T-helper 1 cell treated with Interleukin-12 subunit alpha and Interleukin-12 subunit beta and Interleukin-4 antibody, amounts not matched to agents 30 μg/mL and 1 μg/mL, for 36 hours (primary cell): ENCODE measurements around the gene TOP2A.
A peak's percentile ranks its signal among the peaks of the same experiment; 100 is the strongest.

Experiments
- H3K27ac Mint-ChIP-seq: one replicate; pipeline ENCODE4 v1.8.0; 2021; ENCODE audit warnings: mild to moderate bottlenecking, mixed read lengths
- H3K27me3 Mint-ChIP-seq: one replicate; pipeline ENCODE4 v1.8.0; 2021; ENCODE audit warnings: low read depth, mixed read lengths
- H3K36me3 Mint-ChIP-seq: one replicate; pipeline ENCODE4 v1.8.0; 2021; ENCODE audit warnings: low read depth, mixed read lengths
- H3K4me1 Mint-ChIP-seq: one replicate; pipeline ENCODE4 v1.8.0; 2021; ENCODE audit warnings: low read depth, mixed read lengths
- H3K4me3 Mint-ChIP-seq: one replicate; pipeline ENCODE4 v1.8.0; 2021; ENCODE audit warnings: mild to moderate bottlenecking, moderate library complexity, mixed read lengths
- H3K9me3 Mint-ChIP-seq: one replicate; pipeline ENCODE4 v1.8.0; 2021; ENCODE audit warnings: mixed read lengths

The TOP2A gene

DNA sequence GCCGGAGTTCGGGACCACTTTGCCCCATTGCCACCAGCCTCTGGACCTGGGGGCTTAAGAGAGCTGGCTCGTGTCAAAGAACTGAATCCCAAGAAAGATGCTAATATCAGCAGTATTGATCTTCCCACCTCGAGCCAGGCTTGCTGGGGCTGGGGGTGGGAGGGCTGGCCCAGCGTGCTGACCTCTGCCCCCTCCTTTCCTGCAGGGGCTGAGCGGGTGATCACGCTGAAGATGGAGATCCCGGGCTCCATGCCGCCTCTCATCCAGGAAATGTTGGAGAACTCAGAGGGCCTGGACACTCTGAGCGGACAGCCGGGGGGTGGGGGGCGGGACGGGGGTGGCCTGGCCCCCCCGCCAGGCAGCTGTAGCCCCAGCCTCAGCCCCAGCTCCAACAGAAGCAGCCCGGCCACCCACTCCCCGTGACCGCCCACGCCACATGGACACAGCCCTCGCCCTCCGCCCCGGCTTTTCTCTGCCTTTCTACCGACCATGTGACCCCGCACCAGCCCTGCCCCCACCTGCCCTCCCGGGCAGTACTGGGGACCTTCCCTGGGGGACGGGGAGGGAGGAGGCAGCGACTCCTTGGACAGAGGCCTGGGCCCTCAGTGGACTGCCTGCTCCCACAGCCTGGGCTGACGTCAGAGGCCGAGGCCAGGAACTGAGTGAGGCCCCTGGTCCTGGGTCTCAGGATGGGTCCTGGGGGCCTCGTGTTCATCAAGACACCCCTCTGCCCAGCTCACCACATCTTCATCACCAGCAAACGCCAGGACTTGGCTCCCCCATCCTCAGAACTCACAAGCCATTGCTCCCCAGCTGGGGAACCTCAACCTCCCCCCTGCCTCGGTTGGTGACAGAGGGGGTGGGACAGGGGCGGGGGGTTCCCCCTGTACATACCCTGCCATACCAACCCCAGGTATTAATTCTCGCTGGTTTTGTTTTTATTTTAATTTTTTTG is 61.6 kb downstream of the TOP2A start:
- Mint-ChIP-seq H3K27ac (no peak overlapping the region), H3K9me3 (no peaks in the 10 kb centered on the region), H3K4me1 (peaks cover 16% of the 10 kb centered on the region)

DNA sequence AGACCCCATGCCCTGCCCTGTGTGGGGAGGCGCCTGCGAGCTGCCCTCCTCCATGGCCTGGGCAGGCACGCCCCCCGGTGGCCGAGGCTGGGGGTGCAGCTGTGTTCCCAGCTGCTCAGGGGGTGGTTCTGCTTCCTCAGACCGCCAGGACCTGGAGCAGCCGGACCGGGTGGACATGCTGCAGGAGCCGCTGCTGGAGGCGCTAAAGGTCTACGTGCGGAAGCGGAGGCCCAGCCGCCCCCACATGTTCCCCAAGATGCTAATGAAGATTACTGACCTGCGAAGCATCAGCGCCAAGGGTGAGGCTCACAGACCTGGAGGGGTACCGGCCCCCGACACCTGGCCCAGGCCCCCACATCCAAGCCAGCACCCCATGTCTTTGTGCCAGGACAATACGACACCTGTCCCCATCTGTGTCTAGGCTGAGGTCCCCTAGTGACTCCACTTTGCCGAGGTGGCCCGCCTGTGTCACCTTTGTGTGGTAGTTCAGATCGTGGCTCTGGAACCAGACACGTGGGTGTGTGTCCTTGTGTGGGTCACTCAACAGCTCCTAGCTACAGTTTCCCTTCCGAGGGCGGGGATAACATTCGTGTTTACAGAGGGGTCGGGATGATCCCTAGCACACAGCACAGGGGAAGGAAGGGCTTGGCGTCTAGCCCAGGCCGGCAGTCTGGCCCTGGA is 62.4 kb downstream of the TOP2A start:
- Mint-ChIP-seq H3K36me3 (peaks cover 15% of the 10 kb centered on the region), H3K27ac (peak overlapping the region; percentile 49), H3K4me3 (no peak overlapping the region), H3K4me1 (peaks cover 13% of the 10 kb centered on the region), H3K9me3 (no peaks in the 10 kb centered on the region), H3K27me3 (peaks cover 4% of the 10 kb centered on the region)

More for the DNA sequence above, 61.6 kb downstream of the TOP2A start:
- H3K4me3 Mint-ChIP-seq, result no peak overlapping the region
- H3K36me3 Mint-ChIP-seq, result peaks cover 15% of the 10 kb centered on the region
- peaks cover 9% of the 10 kb centered on the region for H3K27me3 Mint-ChIP-seq

DNA sequence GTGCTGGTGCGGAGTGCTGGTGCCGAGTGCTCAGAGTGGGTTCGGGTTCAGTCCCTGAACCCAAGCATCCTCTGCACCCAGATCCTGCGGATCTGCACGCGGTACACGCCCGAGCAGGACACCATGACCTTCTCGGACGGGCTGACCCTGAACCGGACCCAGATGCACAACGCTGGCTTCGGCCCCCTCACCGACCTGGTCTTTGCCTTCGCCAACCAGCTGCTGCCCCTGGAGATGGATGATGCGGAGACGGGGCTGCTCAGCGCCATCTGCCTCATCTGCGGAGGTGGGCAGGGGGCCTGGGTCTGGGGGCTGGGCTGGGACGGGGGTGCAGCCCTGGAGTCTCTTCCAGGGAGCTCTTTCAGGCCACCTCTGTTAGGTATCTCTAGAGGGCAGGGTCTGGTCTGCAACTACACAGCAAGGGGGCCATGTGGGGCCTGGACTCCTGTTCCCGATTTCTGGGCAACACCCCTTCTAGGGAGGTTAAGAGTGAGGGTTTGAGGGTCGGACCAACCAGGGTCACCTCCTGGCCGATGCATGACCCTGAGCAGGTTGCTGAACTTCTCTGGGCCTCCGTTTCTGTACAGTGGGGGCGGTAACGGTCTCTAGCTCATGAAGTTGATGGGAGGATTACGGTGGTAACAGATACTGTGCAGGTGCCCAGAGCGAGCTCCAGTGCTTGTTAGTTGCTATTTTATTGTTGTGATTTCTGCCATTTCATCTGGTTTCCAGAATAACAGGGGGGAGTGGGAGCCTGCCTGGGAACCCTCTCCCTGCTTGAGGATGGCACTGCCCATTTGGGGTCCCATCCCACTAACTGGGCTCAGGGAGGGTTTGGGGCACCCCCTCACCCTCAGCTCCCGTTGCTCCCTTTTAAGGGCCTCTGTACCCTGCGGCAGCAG is 63.2 kb downstream of the TOP2A start:
- peaks cover 13% of the 10 kb centered on the region for H3K4me1 Mint-ChIP-seq

DNA sequence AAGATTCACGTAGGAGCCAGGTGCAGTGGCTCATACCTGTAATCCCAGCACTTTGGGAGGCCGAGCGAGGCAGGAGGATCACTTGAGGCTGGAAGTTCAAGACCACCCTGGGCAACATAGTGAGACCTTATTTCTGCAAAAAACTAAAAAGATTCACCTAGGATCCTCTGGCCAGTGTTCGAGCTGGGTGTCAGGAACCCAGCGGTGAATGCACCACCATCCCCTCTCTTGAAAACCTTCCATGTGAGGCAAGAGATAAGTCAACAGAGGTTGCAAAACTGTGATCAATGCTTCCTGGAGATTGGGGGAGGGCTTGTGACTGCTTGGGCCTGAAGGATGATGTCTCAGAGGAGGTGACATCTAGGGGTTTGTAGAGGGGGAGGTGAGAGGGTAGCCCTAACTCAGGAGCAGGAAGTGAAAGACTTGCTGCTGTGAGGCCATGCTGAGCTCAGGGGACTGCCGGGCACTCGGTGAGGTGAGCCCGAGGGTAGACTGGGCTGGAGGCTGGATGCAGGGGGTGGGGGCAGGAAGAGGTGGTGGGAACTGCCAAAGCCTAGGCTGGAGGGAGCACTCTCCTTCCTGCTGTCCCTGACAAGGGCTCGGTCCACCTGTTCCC is 64.8 kb downstream of the TOP2A start:
- peaks cover 6% of the 10 kb centered on the region for H3K4me1 Mint-ChIP-seq
- H3K9me3 Mint-ChIP-seq, result no peaks in the 10 kb centered on the region
- peaks cover 23% of the 10 kb centered on the region for H3K36me3 Mint-ChIP-seq
- H3K27ac Mint-ChIP-seq, result no peak overlapping the region
- H3K27me3 Mint-ChIP-seq, result no peaks in the 10 kb centered on the region
- no peak overlapping the region for H3K4me3 Mint-ChIP-seq

More for the DNA sequence above, 63.2 kb downstream of the TOP2A start:
- peaks cover 19% of the 10 kb centered on the region for H3K36me3 Mint-ChIP-seq
- H3K9me3 Mint-ChIP-seq, result no peaks in the 10 kb centered on the region
- no peak overlapping the region for H3K4me3 Mint-ChIP-seq
- H3K27ac Mint-ChIP-seq, result no peak overlapping the region
- H3K27me3 Mint-ChIP-seq, result no peaks in the 10 kb centered on the region

DNA sequence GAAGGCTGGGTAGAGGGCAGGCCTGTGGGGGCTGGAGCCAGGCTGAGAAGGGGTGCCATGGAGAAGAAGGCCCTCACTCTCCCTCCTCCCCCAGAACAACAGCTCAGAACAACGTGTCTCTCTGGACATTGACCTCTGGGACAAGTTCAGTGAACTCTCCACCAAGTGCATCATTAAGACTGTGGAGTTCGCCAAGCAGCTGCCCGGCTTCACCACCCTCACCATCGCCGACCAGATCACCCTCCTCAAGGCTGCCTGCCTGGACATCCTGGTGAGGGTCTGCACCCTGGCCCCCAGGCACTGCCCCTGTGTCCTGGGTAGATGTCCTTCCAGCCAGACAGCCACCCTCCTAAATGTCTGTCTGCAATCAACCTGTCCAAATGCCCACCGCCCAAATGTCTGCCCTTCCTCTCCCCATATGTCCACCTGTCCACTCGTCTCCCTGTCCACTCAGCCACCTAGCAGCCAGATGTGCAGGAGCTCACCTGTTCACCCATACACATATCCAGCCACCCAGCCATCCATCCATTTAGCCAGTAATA is 65.4 kb downstream of the TOP2A start:
- Mint-ChIP-seq H3K4me1 (peaks cover 6% of the 10 kb centered on the region), H3K27ac (no peak overlapping the region), H3K27me3 (no peaks in the 10 kb centered on the region), H3K36me3 (peaks cover 23% of the 10 kb centered on the region), H3K9me3 (no peaks in the 10 kb centered on the region), H3K4me3 (no peak overlapping the region)

DNA sequence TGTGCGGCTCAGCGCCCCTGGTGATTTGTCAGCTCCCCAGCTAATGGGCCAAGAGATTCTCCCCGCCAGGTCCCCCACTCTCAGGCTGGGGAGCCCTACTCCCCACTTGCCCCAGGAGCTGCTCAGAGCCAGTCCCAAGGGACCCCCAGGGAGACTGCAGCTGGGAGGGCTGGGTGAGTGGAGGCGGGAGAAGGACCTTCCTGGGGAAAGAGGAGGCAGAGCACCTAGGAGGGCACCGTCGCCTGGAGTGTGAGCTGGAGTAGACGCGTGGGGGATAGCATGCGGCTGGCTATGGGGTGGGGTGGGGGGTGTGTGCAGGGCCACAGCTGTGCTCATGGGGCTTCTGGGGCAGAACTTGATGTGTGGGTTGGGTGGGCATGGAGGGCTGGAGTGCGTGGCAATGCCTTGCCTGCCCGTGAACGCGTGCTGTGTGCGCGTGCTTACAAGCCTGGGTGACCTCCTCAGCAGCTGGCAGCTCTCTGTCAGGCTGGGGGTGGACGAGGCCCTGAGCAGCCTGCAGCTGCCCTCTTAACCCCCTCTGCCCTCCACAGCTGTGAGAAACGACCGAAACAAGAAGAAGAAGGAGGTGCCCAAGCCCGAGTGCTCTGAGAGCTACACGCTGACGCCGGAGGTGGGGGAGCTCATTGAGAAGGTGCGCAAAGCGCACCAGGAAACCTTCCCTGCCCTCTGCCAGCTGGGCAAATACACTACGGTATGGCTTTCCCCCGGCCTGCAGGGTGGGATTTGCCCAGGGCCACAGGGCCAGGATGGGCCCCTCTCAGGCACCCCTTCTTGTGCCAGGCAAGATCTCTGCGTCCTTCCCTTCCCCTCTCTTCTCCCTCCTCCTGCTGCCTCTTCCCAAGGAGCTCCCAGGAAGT is 66.1 kb downstream of the TOP2A start:
- Mint-ChIP-seq H3K4me1 (peaks cover 6% of the 10 kb centered on the region), H3K27ac (no peak overlapping the region), H3K9me3 (no peaks in the 10 kb centered on the region), H3K27me3 (no peaks in the 10 kb centered on the region), H3K4me3 (no peak overlapping the region), H3K36me3 (peaks cover 23% of the 10 kb centered on the region)

DNA sequence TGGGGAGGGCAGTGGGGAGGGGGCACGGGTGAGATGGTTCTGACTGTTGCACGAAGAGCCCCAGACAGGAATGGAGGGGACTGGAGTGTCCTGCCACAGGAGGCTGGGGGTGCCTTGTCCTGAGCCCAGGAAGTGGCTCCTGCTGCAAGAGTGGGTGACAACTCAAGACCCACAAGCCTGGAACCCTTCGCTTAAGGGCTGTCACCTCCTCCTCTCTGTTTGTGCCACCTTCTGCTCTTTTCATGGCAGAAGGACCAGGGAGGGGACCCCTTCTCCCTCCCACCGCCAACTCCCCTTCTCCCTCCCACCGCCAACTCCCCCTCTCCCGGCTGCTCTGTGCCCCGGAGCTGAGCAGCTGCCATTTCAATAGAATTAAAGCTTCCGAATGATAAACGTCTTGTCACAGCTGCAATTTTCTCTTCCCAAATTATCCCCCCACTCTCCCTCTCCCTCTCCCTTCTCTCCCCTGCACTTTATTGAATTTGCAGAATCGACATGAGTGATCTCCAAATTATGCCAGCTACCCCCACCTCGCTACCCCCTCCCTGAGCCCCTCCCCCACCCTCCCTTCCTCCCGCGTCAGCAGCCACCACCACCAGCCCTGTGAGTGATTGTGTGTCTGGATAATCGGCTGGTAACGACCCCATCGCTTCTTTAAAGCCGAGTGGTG is 66.9 kb downstream of the TOP2A start:
- H3K27ac Mint-ChIP-seq, result no peak overlapping the region
- peaks cover 23% of the 10 kb centered on the region for H3K36me3 Mint-ChIP-seq
- peaks cover 9% of the 10 kb centered on the region for H3K4me1 Mint-ChIP-seq

DNA sequence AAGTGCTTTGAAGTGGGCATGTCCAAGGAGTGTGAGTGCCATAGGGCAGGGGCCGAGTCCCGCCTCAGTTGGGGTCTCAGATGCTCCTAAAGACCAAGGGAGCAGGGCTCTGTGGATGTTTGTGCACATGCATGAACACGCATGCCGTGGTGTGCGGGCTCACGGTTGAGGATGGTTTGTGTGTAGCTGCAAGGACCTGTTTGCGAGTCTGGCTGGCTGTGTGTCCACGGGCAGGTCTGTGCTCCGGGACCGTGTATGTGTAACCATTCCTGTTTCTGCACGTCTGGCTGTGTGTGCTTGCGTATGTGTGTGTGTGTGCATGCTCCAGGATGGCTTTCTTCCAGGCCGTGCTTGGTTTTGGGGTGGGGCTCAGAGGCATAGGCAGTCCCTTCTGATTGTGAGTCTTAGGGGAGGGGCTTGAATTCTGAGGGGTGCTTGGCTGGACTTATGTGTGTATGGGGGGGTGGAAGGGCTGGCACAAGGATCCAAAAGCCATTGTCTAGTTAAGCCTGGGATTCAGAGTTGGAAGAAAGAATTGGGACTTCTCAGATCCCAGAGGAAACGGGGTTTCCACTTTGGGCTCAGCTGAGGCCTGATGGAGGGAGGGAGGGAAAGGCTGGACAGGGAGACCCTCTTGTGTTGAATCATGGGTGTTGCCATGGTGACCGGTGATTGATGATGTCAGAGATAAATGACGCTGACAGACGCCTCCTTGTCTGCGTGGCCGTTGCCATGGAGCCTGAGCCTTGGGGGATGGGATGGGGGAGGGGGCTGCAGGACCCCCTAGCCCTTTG is 67.6 kb downstream of the TOP2A start:
- peaks cover 9% of the 10 kb centered on the region for H3K4me1 Mint-ChIP-seq
- no peak overlapping the region for H3K4me3 Mint-ChIP-seq
- H3K27me3 Mint-ChIP-seq, result no peaks in the 10 kb centered on the region
- H3K36me3 Mint-ChIP-seq, result peaks cover 20% of the 10 kb centered on the region
- H3K9me3 Mint-ChIP-seq, result no peaks in the 10 kb centered on the region
- H3K27ac Mint-ChIP-seq, result no peak overlapping the region

More for the DNA sequence above, 66.9 kb downstream of the TOP2A start:
- H3K4me3 Mint-ChIP-seq, result no peak overlapping the region
- H3K9me3 Mint-ChIP-seq, result no peaks in the 10 kb centered on the region
- no peaks in the 10 kb centered on the region for H3K27me3 Mint-ChIP-seq

DNA sequence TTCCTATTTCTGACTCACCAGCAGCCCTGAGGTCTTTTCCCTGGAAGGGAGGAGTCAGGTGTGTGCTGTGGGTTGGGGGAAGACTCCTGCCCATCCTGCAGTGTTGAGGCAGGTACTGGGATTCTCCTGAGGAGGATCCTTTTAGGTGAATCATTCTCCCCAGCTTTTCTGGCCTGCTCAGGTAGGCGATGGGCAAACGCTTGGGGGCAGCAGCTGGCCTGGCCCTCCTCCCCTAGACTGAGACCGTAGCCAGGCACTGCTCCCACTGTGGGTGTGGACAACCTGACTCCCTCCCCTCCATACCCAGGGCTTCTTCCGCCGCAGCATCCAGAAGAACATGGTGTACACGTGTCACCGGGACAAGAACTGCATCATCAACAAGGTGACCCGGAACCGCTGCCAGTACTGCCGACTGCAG is 68.2 kb downstream of the TOP2A start:
- Mint-ChIP-seq H3K9me3 (no peaks in the 10 kb centered on the region), H3K4me1 (peaks cover 14% of the 10 kb centered on the region), H3K27me3 (no peaks in the 10 kb centered on the region), H3K27ac (no peak overlapping the region), H3K4me3 (no peak overlapping the region), H3K36me3 (peaks cover 20% of the 10 kb centered on the region)

DNA sequence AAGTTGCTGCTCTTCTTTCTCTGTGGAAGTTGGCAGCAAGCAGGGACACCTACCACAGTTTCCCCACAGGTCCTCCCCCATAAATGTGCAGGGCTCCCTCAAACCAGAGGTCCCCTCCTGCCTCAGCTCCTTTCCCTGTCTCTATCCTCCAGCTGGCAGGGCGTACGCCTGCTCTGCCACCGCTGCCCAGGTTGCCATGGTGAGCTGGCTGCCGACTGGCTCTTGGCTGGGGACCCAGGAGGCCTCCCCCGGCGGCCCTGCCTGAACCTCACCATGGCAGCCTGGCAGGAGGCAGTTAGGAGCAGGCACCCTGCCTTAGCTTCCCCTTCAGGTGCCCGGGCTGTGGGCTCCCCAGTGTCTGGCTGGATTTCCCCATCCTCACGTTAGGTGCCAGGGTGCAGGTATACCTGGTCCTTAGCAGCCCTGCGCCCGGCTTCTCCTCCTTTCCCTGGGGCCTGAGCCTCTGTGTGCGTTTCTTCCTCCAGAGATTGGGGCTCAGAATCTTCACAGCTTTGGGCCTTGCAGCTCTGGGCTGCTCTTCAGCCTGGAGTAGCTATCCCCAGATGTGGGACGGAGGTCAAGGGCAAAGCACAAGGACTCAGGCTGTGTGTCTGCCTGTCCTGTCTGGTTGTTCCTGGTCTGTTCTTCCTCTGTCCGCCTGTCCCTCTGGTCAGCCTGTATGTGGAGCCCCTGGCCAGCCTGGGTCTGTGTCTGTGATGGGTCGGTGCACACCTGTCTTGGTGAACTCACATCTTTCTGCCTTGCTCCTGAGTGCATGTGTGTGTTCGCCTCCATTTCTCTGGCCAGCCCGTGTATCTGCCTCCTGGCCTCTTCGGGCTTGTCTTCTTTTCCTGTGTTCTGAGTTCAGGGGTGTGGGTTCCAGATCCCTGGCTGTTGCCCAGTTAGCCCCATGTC is 68.9 kb downstream of the TOP2A start:
- Mint-ChIP-seq H3K9me3 (no peaks in the 10 kb centered on the region), H3K27me3 (no peaks in the 10 kb centered on the region), H3K27ac (no peak overlapping the region), H3K4me3 (no peak overlapping the region), H3K4me1 (peaks cover 18% of the 10 kb centered on the region), H3K36me3 (peaks cover 18% of the 10 kb centered on the region)

DNA sequence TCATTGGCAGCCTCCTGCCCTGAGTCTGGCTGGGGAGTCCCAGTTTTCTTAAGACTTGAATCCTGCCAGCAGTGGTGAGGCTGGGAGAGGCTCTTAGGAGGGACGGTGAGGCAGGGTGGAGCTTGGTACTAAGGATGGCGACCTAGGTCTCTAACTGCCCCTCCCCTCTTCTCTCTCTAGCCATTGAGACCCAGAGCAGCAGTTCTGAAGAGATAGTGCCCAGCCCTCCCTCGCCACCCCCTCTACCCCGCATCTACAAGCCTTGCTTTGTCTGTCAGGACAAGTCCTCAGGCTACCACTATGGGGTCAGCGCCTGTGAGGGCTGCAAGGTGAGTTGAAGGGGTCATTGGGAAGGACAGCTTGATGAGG is 69.6 kb downstream of the TOP2A start:
- Mint-ChIP-seq H3K27ac (no peak overlapping the region), H3K4me1 (peaks cover 20% of the 10 kb centered on the region), H3K9me3 (no peaks in the 10 kb centered on the region), H3K4me3 (no peak overlapping the region), H3K27me3 (peaks cover 3% of the 10 kb centered on the region), H3K36me3 (peaks cover 18% of the 10 kb centered on the region)
